Suprapubic skin (tissue), 4 donors: ENCODE results near the gene CLC. TPM values are rescaled to one million over a fixed set of nuclear protein-coding genes. Genes with fewer than 3 reads are reported as not detected.

Source experiments
- total RNA-seq, 4 donors: library from RNA; depleted of rRNA; stranded (reverse); fragments of >200 nt; gene quantifications; one replicate each; pipeline ENCODE4 v1.1.0, GENCODE V29; 2016

Gene CLC
- total RNA-seq, 4 donors from 2014 or later, result not detected

Other genes with a start within 250 kb of the CLC start
- not detected for gene DLL3, start 239.1 kb downstream of the CLC start, total RNA-seq
- not detected for gene SELENOV, start 222.9 kb downstream of the CLC start, total RNA-seq
- 1 to 10 TPM in 2 of 4 donors, under 1 TPM in 2; 0.80 to 2.4 (median 1.2) TPM for gene EID2B, start 205.2 kb downstream of the CLC start, total RNA-seq
- 10 to 100 TPM in 2 of 4 donors, 1 to 10 TPM in 2; 7.5 to 14.5 (median 12.1) TPM for gene EID2, start 197.9 kb downstream of the CLC start, total RNA-seq
- gene LGALS13, start 135.5 kb downstream of the CLC start, total RNA-seq, result not detected
- not detected for gene LGALS16, start 82.1 kb downstream of the CLC start, total RNA-seq
- gene LGALS14, start 33.5 kb downstream of the CLC start, total RNA-seq, result not detected
- gene LEUTX, start 40.8 kb upstream of the CLC start, total RNA-seq, result not detected
- gene DYRK1B, start 96.1 kb upstream of the CLC start, total RNA-seq, result 10 to 100 TPM; 17.9 to 31.7 (median 24.2) TPM
- 100 to 1,000 TPM; 193 to 333 (median 273) TPM for gene FBL, start 108.3 kb upstream of the CLC start, total RNA-seq
- gene FCGBP, start 196.6 kb upstream of the CLC start, total RNA-seq, result 100 to 1,000 TPM; 114 to 314 (median 246) TPM
- 100 to 1,000 TPM in 2 of 4 donors, 10 to 100 TPM in 2; 53.8 to 109 (median 95.9) TPM for gene PSMC4, start 233.1 kb upstream of the CLC start, total RNA-seq